ENCODE data around the gene DIS3L.
"Not testable (repeated sequence)": the region's sequence is repeated elsewhere in the genome, so short reads cannot be mapped to it uniquely, and the experiment has no call there.

DIS3L gene
- total RNA-seq = 42.0 to 83.1 (median 50.7) reads per million in 9 experiments

DNA sequence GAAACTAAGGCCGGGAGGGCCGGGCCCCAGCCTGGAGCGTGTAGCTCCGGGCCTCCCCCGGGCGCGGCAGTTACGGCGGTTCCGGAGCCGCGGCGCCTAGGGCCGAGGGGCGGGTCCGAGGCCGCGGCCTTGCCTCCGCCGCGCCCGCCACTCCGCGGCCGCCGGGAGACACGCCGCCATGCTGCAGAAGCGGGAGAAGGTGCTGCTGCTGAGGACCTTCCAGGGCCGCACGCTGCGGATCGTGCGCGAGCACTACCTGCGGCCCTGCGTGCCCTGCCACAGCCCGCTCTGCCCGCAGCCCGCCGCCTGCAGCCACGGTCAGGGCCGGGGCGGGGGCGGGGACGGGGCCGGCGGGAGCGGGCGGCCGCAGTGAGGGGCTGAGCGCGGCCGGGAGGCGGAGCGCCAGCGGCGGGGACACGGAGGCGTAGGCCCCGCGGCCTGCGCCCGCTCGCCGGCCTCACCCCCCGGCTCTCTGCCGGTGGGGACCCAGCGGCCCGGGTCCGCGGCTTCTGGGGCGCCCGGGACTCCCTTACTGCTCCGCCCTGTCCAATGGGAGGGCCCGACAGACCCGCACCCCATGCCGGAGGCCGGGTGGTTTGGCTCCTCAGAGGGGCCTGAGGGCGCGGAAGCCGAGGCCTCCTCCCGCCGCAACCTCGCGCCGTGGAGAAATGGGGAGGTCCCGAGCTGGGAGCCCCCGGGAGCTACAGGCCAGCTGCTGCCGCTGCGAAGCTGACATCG, at the start of gene DIS3L:
Gene DIS3L, plus strand, starts transcription at position 150 of the 738 bp plus-strand sequence. Its CDS starts 29 bp downstream, at position 179.
- Mint-ChIP-seq H3K4me1 (ENCODE audit: low read depth in 2 of 2) (peaks cover 23 to 44% of the 10 kb centered on the region in 2 donors), H3K9me3 (no peaks in the 10 kb centered on the region), H3K4me3 (peak within 1 kb of the TSS; percentile 86 to 89), H3K36me3 (ENCODE audit: insufficient read depth) (peaks cover 8% of the 10 kb centered on the region), H3K27me3 (no peaks in the 10 kb centered on the region), H3K27ac (peak within 1 kb of the TSS; percentile 95 to 98)
- DNase-seq = peak; percentile 42 to 66 (median 54)
- ATAC-seq (replicated peaks) = peak; percentile 73

DNA sequence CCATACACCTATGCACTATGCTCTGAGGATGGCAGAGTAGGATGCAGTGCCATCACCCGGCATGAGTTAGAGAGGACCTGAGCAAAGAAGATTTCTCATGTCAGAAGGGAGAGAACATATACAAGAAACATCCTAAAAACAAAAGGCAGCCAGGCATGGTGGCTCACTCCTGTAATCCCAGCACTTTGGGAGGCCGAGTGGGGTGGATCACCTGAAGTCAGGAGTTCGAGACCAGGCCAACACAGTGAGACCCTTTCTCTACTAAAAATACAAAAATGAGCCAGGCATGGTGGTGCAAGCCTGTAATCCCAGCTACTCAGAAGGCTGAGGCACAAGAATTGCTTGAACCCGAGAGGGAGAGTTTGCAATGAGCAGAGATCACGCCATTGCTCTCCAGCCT, 47.5 kb upstream of the DIS3L start:
- not testable (repeated sequence) for H3K4me3 Mint-ChIP-seq; H3K27ac Mint-ChIP-seq; DNase-seq; H3K36me3 Mint-ChIP-seq (ENCODE audit: insufficient read depth); ATAC-seq (replicated peaks); H3K9me3 Mint-ChIP-seq; H3K4me1 Mint-ChIP-seq (ENCODE audit: low read depth in 2 of 2)
- peaks cover 58 to 73% of the 10 kb centered on the region in 2 donors for H3K27me3 Mint-ChIP-seq

DNA sequence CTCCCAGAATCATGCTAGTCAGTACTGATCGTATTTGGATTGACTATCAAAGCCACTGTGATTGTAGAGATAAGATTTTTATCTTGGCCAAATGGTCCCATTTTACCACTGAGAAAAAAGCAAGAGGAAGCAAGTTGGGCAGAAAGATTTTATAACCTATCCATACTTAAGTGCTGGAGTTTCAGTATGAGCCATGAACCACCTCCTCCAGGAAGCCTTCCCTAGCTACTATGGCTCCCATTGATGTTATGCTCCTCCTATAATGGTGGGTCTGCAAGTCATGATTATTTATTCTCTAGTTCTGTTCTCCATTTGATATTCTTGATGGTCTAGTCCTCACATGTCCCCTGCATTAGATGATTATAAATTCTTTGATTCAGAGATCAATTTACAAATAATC, 46.4 kb upstream of the DIS3L start:
- DNase-seq (no peak), ATAC-seq (replicated peaks) (no peak)
- Mint-ChIP-seq H3K4me1 (ENCODE audit: low read depth in 2 of 2) (no peaks in the 10 kb centered on the region), H3K27me3 (peaks cover 57 to 74% of the 10 kb centered on the region in 2 donors), H3K27ac (no peak overlapping the region), H3K9me3 (no peaks in the 10 kb centered on the region), H3K4me3 (no peak overlapping the region), H3K36me3 (ENCODE audit: insufficient read depth) (no peaks in the 10 kb centered on the region)

DNA sequence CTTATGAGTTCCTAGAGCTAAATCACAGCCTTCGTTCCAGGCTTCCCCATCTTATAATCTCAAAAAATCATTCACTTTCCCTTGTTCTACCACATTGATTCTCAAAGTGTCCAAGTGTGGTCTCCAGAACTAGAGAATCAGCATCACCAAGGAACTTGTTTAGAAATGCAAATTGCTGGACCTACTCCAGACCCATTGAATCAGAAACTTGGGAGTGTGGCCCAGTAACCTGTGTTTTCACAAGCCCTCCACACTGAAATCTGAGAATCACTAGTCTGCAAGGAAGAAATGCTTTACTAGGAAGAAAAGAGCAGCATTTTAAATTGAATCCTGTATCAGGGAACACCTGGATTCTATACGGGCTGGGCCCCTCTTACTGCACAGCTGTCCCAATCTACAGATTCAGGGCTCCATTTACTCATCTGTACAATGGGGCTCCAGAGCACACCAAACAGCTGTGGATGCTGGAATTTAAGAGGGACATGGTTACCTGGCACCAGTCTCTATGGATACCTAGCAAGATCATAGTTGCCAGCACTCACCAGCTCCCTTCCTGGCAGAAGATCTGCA, 43.7 kb upstream of the DIS3L start:
- H3K4me1 Mint-ChIP-seq (ENCODE audit: low read depth in 2 of 2) = peaks cover 10 to 12% of the 10 kb centered on the region in 2 donors
- H3K27me3 Mint-ChIP-seq = peaks cover 62 to 64% of the 10 kb centered on the region in 2 donors
- no peaks in the 10 kb centered on the region for H3K36me3 Mint-ChIP-seq (ENCODE audit: insufficient read depth)
- no peaks in the 10 kb centered on the region for H3K9me3 Mint-ChIP-seq
- H3K27ac Mint-ChIP-seq = no peak overlapping the region
- ATAC-seq (replicated peaks) (no peak), DNase-seq (no peak)
- no peak overlapping the region for H3K4me3 Mint-ChIP-seq

DNA sequence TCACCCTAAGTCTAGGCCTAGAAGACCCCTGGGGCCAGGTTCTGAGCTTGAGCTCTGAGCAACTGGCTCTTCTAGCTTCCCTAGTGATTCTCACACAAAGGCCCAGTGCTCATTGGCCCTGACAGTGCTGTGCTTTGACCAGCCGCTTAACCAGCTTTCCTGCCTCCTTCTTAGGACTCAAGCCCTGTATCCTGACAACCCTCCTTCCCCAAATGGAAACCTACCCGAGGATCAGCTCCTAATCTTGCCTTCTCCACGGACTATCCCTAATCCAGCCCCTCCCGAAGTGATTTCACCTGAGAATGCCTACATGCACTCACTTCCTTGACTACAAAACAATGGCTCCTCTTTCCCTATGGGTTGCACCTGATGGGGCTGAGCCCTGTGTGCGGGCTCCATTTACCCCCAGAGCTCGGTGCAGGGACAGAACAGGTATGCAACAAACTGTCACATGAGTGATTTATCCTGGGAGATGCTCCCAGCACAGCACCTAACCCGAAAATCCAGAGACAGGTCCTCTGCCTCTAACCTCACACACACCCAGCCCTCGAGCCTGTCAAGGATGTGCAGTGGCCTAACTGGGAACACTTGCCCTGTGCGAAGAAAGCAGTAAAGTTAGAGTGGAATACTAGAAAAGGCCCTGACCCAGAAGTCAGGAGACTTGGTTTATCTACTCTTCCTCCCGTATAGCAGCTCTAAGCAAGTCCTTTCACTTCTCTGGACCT, 42.1 kb upstream of the DIS3L start:
- peaks cover 63 to 66% of the 10 kb centered on the region in 2 donors for H3K27me3 Mint-ChIP-seq
- DNase-seq = no peak
- H3K36me3 Mint-ChIP-seq (ENCODE audit: insufficient read depth) = no peaks in the 10 kb centered on the region
- H3K9me3 Mint-ChIP-seq = no peaks in the 10 kb centered on the region
- H3K4me3 Mint-ChIP-seq = peak overlapping the region; percentile 67 to 80
- no peak overlapping the region for H3K27ac Mint-ChIP-seq
- H3K4me1 Mint-ChIP-seq (ENCODE audit: low read depth in 2 of 2) = peaks cover 14 to 16% of the 10 kb centered on the region in 2 donors
- no peak for ATAC-seq (replicated peaks)

DNA sequence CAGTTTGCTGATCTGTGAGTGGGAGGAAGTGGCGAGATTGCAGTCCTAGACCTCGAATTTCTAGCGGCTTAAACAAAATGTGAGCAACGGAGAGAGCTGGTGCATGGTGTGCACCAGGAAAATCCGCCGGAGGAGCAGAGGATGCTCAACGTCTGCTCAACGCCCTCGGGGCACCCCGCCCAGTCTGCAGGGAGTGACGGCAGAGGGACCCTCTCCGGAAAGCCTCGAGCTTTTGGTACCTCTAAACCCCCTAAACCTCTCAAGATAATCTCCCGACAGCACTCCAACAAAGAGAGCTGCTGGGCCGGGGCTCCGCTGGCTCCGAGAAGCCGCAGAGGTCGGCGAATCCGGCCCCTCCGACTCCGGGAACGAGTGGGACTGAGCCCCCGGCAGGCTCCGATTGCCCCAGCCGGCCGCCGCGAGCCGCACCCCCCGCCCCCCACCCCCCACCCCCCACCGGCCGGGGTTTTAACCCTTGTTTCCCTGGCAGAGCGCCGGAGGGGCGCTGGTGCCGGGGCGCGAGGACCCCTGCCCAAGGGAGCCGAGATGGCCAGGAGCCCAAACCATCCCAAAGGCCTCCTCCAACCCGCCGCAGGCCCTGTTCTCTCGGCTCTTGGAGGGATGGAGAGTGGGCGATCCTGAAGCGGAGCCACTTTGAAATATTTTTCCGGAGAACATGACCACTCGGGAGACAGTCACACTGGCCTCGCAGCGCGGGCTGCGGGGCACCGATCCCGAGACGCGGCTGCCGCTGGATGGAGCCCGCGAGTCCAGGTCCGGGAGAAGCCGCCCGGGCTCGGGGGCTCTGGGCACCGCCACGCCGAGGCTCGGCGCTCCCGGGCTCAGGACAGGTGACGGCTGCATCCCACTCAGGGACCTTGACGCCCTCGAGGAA, 41.3 kb upstream of the DIS3L start:
- DNase-seq = peak; percentile 15 to 38 (median 24)
- Mint-ChIP-seq H3K27me3 (peaks cover 70 to 71% of the 10 kb centered on the region in 2 donors), H3K4me1 (ENCODE audit: low read depth in 2 of 2) (peaks cover 14 to 16% of the 10 kb centered on the region in 2 donors), H3K9me3 (no peaks in the 10 kb centered on the region), H3K4me3 (peak overlapping the region; percentile 80), H3K27ac (no peak overlapping the region), H3K36me3 (ENCODE audit: insufficient read depth) (no peaks in the 10 kb centered on the region)
- ATAC-seq (replicated peaks) = peak; percentile 63

DNA sequence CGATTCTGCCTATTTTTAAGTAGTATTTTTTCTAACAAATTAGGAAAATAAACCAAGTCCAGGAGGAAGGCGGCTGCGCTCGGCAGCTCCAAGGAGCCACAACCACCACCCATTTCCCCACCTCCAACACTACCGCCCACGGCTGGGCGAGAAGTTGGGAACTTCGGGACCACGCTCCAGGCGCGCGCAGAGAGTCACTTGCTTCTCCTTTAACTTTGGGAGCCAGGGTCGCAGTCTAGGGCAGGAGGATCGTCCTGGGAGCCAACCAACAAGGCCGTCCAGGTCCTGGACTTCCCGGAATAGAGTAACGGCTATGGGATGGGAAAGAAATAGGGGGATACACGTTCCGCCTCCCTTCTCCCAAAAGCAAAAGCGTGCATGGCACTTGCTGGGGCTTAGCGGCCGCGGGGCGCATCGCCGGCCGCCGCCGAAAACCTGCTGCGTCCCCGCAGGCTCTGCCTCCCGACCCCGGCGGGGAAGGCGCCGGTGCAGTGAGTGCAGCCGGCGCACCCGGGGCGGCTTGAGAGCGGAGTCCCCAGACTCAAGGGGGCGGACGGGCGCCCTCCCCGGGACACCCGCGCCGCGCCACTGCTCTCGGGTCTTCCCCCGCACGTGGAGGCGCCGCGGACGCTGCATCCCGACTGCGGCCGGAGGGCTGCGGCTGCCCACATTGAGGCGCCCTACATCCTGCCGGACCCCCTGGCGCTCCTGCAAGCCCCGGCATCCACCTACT, 40.5 kb upstream of the DIS3L start:
- Mint-ChIP-seq H3K36me3 (ENCODE audit: insufficient read depth) (no peaks in the 10 kb centered on the region), H3K27me3 (peaks cover 76 to 78% of the 10 kb centered on the region in 2 donors)

DNA sequence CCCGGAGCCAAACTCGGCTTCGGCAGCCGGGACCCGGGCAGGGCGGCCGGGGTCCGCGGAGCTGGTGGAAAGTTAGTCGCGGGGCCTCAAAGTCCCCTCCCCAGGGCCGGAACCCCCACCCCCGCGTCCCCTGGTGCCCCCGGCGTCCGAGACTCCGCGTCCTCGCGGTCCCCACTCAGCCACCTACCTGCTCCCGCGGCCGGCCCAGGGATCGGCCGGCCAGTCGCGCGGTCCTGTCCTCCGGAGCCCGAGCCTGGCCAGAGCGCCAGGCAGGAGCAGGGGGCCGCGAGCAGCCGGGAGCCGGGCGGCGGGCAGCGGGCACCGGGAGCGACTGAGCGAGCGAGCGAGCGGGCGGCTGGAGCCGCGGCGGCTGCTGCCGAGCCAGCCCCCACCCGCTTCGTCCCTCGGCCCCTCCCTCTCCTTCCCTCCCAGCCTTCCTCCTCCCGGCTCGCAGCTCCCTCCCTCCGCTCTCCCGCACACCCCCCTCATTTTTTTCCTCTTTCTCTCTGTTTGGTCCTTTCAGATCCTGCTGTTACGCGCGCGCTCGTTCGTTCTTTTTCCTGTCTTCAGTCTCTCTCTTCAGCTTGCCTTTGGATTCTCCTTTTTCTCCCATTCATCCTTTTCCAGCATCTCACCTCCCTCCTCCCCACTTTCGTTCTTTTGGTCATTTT, 39.8 kb upstream of the DIS3L start, which contains the start of gene MEGF11:
Gene MEGF11, minus strand, starts transcription at position 333 of the 671 bp plus-strand sequence. CDS start 125,347 bp downstream, outside the sequence.
- no peak for DNase-seq
- peaks cover 14 to 16% of the 10 kb centered on the region in 2 donors for H3K4me1 Mint-ChIP-seq (ENCODE audit: low read depth in 2 of 2)
- H3K9me3 Mint-ChIP-seq = no peaks in the 10 kb centered on the region
- no peaks in the 10 kb centered on the region for H3K36me3 Mint-ChIP-seq (ENCODE audit: insufficient read depth)
- peaks cover 76 to 80% of the 10 kb centered on the region in 2 donors for H3K27me3 Mint-ChIP-seq
- H3K27ac Mint-ChIP-seq = peak within 1 kb of the TSS in 1 of 2 donors; percentile 23
- H3K4me3 Mint-ChIP-seq = peak within 1 kb of the TSS; percentile 80 to 81
- no peak for ATAC-seq (replicated peaks)

More for the DNA sequence above, 40.5 kb upstream of the DIS3L start:
- ATAC-seq (replicated peaks) = peak; percentile 55
- H3K9me3 Mint-ChIP-seq = no peaks in the 10 kb centered on the region
- no peak overlapping the region for H3K27ac Mint-ChIP-seq
- peaks cover 14 to 16% of the 10 kb centered on the region in 2 donors for H3K4me1 Mint-ChIP-seq (ENCODE audit: low read depth in 2 of 2)
- peak overlapping the region; percentile 80 for H3K4me3 Mint-ChIP-seq
- DNase-seq = peak in 1 of 3 experiments; percentile 7

DNA sequence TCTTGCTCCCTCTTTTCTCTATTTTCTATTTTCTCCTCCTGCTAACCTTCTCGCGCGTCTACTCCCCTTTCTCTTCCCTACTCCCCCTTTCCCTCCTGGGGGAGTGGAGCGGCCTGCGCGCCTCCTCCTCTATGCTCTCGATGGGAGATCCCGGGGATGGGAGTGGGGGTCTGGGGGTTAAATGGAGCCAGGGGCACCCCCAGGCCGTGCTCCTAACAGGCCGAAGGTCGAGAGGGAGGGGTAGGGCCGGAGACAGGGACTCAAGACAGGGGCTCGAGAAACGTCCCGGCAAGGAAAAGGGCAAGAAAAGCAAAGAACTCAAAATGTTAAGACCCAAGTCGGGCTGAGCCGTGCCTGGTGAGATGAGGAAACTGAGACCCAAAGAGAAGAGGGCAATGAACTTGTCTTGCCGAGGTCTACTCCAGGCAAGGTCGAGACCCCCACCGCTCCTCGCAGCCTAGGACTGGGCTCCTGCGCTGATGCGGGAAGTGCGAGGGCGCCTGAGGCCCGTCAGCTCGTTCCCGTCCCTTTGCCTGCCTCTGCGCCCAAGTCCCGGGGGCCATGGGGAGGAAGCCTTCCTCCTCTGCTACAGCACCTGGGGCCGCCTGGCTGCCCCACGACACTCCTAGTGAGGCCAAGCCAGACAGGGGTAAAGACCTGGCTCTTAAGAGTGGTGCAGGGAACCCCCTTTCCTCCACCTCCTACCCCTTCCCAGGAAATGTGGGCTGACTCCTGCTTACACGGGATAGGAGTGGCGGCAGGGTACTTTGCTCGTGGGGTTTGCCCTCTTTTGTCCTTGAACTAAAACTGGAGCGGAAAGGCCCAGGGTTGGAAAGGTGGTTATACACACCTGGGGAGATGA, 39.0 kb upstream of the DIS3L start:
- Mint-ChIP-seq H3K9me3 (no peaks in the 10 kb centered on the region), H3K27ac (peak overlapping the region in 1 of 2 donors; percentile 23), H3K4me1 (ENCODE audit: low read depth in 2 of 2) (peaks cover 14 to 16% of the 10 kb centered on the region in 2 donors), H3K36me3 (ENCODE audit: insufficient read depth) (no peaks in the 10 kb centered on the region), H3K4me3 (peak overlapping the region; percentile 80 to 81), H3K27me3 (peaks cover 74 to 75% of the 10 kb centered on the region in 2 donors)
- ATAC-seq (replicated peaks) (no peak), DNase-seq (no peak)

DNA sequence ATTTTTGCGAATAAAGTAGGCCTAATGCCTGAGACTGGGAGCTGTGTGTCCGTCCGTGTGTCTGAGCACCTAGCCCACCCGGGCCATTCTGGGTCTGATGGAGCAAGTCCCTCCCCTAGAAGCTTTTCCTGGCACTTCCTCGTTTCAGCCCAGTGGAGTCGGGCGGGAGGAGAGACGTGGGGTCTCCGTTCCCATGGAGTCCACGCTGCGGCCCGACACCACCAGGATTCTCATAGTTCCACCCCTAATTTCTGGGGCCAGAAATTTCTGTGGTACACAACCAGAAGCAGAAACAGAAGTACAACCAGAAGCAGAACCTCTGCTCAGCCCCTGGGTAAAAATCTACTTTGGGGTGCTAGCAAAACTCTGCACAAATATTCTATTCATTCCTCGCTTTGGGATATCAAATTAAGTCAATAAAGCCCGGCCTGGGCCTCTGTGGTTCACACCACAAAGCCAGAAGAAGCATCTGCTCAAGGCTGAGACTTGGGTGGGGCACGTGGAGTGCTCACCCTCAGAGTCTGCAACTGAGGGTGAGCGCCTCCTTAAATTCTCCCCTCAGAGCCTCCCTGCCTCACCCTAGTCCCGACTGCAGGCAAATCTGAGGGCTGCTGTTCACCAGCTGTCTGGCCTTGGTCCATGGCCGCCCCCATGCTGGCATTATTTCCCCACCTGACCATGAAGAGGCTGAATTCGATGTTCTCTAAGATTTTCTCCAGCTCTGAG, 38.3 kb upstream of the DIS3L start:
- Mint-ChIP-seq H3K27me3 (peaks cover 74% of the 10 kb centered on the region in 2 donors), H3K36me3 (ENCODE audit: insufficient read depth) (no peaks in the 10 kb centered on the region), H3K9me3 (no peaks in the 10 kb centered on the region), H3K27ac (no peak overlapping the region), H3K4me3 (peak overlapping the region; percentile 80 to 81), H3K4me1 (ENCODE audit: low read depth in 2 of 2) (peaks cover 14 to 16% of the 10 kb centered on the region in 2 donors)
- ATAC-seq (replicated peaks) (no peak), DNase-seq (no peak)

DNA sequence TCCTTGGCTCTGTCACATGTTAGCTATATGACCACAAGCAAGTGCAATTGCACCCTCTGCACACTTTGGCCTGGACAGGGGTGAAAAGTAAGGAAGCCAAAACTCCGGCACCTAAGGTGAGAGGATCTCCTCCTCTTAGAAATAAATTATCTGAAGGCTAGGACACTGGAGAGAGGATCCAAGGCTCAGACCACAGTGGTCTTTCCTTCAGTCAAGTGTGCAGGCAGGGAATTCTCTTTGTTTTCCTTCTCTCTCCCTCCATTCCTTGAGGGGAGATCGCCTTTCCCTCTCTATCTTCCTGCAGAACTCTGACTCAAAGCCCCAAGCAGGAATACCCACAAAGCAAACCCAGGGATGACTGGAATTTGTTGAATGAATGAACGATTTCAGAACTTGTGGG, 36.7 kb upstream of the DIS3L start:
- ATAC-seq (replicated peaks) = no peak
- no peaks in the 10 kb centered on the region for H3K9me3 Mint-ChIP-seq
- peaks cover 61 to 72% of the 10 kb centered on the region in 2 donors for H3K27me3 Mint-ChIP-seq

More for the DNA sequence above, 36.7 kb upstream of the DIS3L start:
- Mint-ChIP-seq H3K27ac (no peak overlapping the region), H3K4me3 (no peak overlapping the region), H3K4me1 (ENCODE audit: low read depth in 2 of 2) (peaks cover 14 to 16% of the 10 kb centered on the region in 2 donors), H3K36me3 (ENCODE audit: insufficient read depth) (no peaks in the 10 kb centered on the region)
- DNase-seq = no peak
